H7 (cell line): ENCODE measurements around the gene MYADML2. TPM values are rescaled to one million over a fixed set of nuclear protein-coding genes. Genes with fewer than 3 reads are reported as not detected.

Source experiments
- DNase-seq: peaks from one replicate; pipeline ENCODE4 v3.0.0; 2012
- H3K27me3 ChIP-seq: 2 replicates; pipeline ENCODE4 v1.6.0; 2011; ENCODE audit warnings: mild to moderate bottlenecking, low read length; ENCODE audit not compliant: control insufficient read depth, insufficient read depth
- H3K36me3 ChIP-seq: replicated peaks from 2 replicates; pipeline ENCODE4 v1.5.1; 2011; ENCODE audit warnings: low read length; ENCODE audit not compliant: control insufficient read depth, insufficient read depth
- H3K4me3 ChIP-seq: 2 replicates; pipeline ENCODE4 v1.5.1; 2011; ENCODE audit warnings: low read depth, mild to moderate bottlenecking, control low read depth, low read length, moderate library complexity; ENCODE audit not compliant: insufficient read depth
- total RNA-seq: library from RNA; depleted of rRNA; stranded (reverse); fragments of >200 nt; shearing (Covaris generic); gene quantifications from 2 replicates; pipeline ENCODE4 v1.2.3, GENCODE V29; 2014

MYADML2 gene
- total RNA-seq, 1 experiment from 2014 or later, result 0.24 TPM

DNA sequence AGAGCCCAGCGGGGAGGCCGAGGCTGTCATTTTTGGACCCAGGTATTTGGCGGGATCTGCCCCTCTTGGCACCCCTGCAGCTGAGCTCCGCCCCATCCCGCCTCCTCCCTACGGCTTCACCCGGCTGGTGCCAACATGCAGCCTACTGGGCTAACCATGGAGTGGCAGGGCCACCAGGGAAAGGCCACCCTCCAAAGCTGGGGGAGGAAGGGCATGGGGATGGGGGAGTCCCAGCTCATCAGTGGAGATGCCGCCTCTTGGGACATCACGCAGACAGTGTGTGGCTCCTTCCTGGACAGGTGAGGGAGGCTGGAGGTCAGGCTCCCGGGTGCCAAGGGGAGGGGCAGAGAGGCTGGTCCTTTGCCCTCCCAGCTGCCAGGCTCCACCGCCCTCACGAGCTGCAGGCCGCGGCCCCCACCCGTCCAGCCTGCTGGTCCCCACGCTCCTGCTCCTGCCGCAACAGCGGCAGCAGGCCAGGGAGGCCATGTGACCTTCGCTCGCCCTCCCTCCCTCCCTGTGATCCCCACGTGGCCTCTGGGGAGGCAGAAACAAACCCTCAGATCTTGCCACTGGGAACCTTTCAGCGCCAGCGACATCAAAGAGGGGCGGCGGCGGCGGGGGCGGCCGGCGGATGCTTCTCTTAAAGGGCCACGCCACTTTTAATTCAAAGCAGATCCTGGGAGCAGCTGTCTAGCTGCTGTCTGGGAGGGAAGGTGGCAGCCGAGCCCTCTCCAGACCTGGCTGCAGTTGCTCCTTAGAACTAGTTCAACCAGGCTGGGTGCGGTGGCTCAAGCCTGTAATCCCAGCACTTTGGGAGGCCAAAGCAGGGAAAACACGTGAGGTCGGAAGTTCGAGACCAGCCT lies 20.7 kb upstream of the MYADML2 start:
- H3K27me3 ChIP-seq, result peaks cover 28% of the 10 kb centered on the region
- no peak overlapping the region for H3K4me3 ChIP-seq
- no peaks in the 10 kb centered on the region for H3K36me3 ChIP-seq
- peak; percentile 95 for DNase-seq

DNA sequence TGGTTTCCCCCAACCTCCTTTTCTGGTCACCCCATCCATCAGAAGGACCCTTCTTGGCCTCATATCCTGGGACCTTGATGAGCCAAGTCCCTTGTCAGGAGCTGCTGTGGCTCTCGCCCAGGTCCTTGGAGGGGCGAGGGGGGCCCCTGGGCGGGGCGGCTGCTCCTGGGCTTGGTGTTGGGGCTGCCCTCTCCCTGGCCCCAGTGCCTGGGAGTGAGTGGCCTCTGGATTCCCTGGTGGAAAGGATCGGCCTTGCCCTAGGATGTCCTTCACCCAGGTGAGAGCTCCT lies 20.2 kb upstream of the MYADML2 start:
- no peaks in the 10 kb centered on the region for H3K36me3 ChIP-seq
- peaks cover 34% of the 10 kb centered on the region for H3K27me3 ChIP-seq
- DNase-seq, result peak; percentile 74
- no peak overlapping the region for H3K4me3 ChIP-seq

DNA sequence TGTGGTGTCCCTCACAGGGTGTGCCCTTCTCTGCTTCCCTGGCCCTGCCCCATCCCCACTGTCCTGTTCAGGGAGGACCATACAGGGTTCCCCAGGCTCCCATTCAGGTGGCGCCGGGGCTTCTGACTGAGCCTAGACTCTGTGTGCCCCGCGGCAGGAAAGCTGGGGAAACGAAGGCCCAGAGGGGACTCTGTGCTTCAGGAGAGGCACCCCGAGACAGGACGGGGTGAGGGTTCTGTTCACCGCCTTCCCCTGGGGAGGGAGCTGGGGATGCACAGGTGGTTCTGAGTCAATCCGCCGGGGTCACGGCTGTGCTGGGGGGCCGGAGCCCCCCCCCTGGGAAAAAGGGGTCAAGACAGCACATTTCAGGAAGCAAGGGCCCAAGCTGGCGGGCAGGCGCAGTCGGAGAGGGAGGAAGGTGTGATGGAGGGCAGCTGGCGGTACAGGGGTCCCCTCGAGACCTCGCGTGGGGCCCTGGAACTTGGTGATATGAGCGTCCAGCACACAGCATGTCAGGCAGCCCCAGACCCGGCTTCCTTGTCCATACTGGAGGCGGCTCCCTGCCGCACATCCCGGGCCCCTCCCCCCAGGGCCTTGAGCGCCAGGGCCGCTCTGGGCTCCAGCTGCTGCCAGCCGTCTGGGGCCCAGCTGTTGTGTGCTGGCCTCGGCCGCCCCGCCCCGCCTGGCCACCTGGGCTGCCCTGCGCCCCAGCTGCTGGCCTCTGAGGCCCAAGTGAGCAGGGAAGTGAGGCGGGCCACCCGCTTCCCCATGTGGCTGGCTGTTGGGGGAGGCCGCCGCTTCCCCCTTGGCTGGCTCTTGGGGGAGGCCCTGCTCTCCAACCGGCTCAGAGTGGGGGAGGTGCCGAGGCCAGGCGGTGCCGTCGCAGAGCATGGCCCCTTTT lies 19.6 kb upstream of the MYADML2 start:
- DNase-seq, result peak; percentile 88
- Histone ChIP-seq H3K27me3 (peaks cover 40% of the 10 kb centered on the region), H3K36me3 (no peaks in the 10 kb centered on the region), H3K4me3 (no peak overlapping the region)

DNA sequence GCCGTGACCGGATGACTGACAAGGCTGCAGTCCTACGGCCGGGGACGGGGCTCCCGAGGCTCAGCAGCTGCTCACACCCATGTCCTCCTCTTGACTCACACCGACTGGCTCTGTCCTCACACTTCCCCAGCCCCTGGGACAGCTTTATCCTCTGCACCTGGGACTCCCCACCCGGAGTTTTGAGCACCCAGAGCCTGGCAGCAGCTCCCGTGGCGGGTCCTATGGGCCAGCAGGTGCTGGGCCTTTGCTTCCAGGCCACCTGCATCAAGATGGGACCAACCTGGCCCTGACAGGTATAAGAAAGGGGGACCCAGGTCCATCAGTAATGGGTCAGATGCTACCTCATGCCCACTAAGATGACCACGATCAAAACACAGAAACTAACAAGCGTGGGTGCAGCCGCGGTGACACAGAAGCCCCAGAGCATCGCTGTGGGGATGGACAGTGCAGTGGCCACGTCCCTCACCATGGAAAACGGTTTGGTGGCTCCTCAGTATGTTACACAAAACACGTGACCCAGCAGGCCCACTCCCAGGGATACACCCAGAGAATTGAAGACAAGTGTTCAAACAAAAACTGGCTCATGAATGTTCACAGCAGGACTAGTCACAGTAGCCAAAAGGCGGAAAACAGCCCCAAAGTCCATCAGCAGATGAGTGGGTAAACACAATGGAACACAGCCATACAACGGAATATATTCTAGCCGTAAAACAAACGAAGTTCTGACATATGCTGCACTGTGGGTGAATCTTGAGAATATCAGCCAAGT lies 17.2 kb upstream of the MYADML2 start:
- no peaks in the 10 kb centered on the region for H3K36me3 ChIP-seq
- no peak overlapping the region for H3K4me3 ChIP-seq
- DNase-seq, result no peak
- peaks cover 60% of the 10 kb centered on the region for H3K27me3 ChIP-seq

DNA sequence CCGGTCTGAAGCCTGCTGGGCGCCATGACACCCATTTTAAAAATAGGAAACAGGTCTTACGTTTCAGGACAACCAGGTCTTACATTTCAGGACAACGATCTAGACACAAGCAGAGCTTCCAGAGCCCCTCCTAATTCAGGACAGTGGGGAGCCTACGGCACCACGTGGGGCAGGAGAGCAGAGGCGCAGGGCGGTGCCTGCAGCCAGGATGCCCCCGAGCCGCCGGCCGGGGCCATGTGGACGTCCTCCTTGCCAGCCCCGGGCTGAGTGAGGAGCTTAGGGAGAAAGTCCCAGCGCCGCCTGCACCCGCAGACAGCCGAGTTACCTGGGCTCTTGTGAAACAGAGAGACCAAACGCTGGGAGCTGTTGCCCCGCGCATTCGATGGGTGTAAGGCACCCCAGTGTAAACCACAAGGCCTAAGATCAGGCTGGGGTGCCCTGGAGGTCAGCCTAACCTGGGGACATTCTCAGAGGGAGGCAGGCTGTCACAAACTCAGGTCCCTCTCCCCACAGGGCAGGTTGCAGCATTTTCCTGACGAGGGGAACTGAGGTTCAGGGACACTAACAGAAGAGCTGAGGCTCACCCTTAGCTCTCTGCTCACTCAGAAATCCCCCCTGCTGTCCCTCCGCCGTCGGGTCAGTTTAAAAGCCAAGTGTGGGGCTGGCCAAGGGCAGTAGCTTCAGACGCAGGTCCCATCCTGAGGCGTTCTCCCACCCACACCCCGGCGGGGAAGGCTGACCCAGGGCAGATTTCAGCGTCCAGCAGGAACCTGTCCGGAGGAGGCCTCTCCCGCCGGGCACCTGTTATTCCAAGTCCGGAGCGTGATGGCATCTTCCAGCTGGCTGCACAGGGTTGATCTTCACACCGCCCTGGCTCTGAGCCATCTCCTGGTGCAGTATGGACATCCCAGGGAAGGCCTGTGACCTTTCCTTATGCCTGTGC lies 15.7 kb upstream of the MYADML2 start:
- Histone ChIP-seq H3K27me3 (peaks cover 74% of the 10 kb centered on the region), H3K36me3 (no peaks in the 10 kb centered on the region), H3K4me3 (no peak overlapping the region)
- peak; percentile 70 for DNase-seq

DNA sequence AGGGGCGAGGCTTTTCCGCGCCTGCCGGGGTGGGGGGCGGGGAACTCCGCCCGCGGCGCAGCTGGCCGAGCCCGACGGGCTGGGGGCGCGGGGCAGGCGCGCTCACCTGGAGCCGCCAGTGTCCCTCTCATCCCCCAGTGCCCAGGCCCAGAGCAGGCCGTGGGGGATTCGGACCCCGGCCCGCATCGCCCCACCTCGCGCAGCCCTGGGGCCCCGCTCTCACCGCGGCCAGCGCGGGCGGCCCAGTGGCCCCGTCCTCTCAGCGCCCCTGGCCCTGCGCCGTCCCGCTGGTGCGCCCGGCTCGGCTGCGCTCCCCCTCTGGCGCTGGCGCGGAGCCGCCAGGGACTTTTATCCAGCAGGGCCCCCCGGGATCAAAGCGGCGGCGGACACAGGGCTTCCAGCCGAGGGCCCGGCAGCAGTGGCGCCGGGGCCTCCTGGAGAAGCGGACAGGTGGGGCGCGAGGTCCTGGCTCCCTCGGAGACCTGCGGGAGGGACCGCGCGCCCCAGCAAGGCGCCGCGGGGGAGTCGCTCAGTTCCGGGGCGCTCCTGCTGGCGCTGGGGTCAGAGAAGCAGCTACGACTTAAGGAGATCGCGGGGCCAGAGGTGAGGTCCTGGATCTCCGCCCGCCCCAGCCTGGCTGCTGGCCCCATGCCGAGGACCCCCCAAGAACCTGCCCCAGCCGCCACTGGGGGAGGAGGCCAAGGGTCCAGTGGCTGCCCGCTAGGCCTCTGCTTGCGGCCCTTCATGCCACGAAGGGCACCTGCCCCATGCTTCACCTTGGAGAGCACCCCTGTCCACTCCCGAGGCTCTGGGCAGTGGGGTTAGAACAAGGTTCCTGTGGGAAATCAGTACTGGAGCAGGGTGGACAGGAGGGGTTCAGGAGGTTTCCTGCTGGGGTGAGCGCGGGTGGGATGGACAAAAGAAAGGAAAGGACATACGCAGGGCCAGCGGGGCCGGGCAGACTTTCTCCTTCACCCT lies 14.8 kb upstream of the MYADML2 start:
- no peaks in the 10 kb centered on the region for H3K36me3 ChIP-seq
- peaks cover 68% of the 10 kb centered on the region for H3K27me3 ChIP-seq
- peak; percentile 78 for DNase-seq
- H3K4me3 ChIP-seq, result peak overlapping the region; percentile 30

DNA sequence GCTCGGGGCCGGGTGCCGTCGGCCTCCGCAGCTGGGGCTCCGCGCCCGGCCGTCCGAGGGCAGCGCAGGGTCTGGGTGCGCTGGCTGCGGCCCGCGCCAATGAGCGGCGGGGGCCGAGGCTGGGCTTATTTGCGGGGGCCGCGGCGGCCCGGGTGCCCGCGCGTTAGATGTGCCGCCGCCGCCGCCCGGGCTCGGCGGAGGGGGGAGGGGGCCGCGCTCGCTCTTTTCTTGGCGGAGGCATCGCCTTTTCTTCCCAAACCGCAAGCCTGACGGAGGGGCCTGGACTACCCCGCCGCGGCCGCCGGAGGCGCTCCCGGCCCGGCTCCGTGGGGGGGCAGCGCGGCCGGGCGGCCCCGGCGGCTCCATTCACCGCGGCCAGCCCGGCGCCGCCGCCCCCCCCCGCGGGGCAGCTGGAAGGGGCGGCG lies 14.1 kb upstream of the MYADML2 start, which contains the start of gene NOTUM:
TSS of gene NOTUM (minus strand) at position 101 of the 425 bp plus-strand sequence. CDS start 278 bp downstream, outside the sequence.
- DNase-seq, result peak; percentile 93
- H3K4me3 ChIP-seq, result peak within 1 kb of the TSS; percentile 30
- no peaks in the 10 kb centered on the region for H3K36me3 ChIP-seq
- peaks cover 64% of the 10 kb centered on the region for H3K27me3 ChIP-seq

DNA sequence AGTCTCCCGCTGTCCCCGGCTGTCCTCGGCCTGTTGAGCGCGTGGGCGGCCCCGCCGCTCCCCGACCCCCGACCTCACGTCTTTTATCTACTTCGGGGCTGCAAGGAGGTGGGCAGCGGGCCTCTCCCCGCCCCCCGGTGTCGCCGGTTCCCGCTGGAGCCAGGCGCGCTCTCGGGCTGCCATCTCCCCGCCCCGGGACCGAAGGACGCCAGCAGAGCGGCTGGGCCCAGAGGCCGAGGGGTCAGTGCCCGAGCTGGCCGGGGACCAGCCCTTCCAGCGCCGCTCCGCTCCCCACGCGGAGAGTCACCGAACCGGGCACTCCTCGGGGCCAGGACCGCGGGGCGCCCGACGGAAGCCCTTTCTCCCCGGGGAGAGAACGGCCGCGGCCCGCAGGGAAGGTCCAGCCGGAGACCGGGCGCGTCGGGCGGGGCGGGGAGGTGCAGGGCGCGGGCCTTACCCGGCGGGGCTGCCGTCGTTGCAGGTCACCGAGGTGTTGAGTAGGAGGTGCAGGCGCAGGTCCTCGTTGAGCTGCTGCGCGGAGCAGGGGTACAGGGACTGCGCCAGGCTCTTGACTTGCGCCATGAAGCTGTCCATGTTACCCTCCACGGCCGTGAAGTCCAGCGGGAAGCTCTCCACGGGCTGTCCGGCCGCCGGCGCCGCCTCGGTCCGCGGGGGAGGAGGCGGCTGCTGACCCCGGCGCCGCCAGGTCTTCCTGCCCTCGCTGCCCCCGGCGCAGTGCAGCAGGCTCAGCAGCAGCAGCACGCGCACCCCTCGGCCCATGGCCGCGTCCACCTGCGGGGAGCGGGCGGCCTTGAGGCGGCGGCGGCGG lies 13.3 kb upstream of the MYADML2 start:
- DNase-seq, result peak; percentile 83
- H3K27me3 ChIP-seq, result peaks cover 63% of the 10 kb centered on the region
- H3K36me3 ChIP-seq, result no peaks in the 10 kb centered on the region
- H3K4me3 ChIP-seq, result peak overlapping the region; percentile 25

DNA sequence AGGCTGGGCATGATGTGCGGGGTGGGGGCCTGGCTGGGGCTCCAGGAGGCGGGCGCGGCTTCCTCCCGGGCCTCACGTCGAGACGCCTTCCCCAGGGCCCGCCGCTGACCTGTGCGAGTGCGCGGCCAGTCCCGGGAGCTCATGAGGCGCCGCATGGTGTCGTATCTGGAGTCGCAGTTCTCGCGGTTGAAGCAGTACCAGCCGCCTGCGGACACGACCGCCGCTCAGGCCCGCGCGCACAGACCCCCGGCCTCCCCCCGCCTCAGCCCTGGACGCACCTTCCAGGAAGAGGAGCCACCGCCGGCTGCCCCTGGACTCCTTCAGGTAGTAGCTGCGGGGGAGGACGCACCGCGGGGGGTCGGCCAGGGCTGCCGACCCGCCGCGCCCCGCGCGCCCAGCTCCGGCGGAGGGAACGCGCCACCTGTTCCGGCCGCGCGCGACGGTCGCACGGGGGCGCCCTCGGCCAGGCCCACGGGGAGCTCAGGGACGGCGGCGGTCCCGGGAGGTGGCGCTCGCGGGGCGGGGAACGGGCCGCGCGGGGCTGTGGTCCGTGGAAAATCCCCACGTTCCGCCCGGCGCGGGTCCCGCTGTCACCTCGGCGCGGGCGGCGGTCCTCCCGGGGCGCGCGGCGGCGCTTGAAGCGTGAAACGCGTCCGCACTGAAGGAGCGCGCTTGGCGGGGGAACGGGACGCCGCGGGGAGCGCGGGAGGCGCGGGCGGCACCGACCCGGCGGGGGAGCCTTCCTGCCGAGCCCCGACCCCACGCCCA lies 12.5 kb upstream of the MYADML2 start:
- H3K4me3 ChIP-seq, result peak overlapping the region; percentile 25
- peaks cover 63% of the 10 kb centered on the region for H3K27me3 ChIP-seq

DNA sequence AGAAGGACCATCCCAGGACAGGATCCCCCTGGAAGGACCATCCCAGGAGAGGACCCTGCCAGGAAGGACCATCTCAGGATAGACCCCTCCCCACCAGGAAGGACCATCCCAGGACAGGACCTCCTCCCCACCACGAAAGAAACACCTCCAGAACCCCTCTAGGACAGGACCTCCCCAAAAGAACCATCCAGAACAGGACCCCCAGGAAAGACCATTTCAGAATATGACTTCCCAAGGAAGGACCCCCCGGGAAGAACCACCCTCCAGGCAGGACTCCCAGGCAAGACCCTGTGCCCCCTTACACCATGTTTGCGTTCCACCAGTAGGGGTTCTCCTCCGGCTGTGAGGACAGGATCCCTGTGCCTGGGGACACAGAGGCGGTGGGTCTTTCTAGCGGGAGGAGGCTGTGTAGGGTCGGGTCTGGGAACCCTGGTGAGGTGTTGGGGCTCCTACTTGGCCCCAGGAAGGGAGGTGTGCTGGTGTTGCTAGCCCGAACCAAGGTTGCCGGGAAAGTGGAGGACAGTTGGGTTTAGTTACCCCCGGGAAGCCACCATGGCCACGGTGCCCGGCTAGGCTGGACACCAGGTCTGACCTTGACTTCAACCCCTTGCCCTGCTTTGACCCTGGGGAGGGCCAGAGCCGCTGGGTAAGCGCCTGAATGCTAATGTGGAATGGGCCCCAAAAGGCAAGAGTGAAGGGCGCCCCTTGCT lies 11.8 kb upstream of the MYADML2 start:
- H3K36me3 ChIP-seq, result no peaks in the 10 kb centered on the region
- no peak for DNase-seq
- peaks cover 57% of the 10 kb centered on the region for H3K27me3 ChIP-seq
- H3K4me3 ChIP-seq, result no peak overlapping the region

More for the DNA sequence above, 12.5 kb upstream of the MYADML2 start:
- H3K36me3 ChIP-seq, result no peaks in the 10 kb centered on the region
- DNase-seq, result peak; percentile 87
